Uterus (tissue), 2 donors: ENCODE results near the gene CAMTA2.

Experiments used
- CTCF ChIP-seq, 4 experiments: fragments of 200-600 bp in 2 of 4; fragments of 450-650 bp in 2 of 4; sonication (generic) in 2 of 4; IDR thresholded peaks; one replicate each; pipeline ENCODE4 v1.5.1; 2016 to 2019; ENCODE audit warnings: antibody characterized with exemption in 4 of 4, mild to moderate bottlenecking in 2 of 4, moderate library complexity in 1 of 4
- POLR2A ChIP-seq, 2 donors: fragments of 450-650 bp; IDR thresholded peaks; one replicate each; pipeline ENCODE4 v1.6.1; 2016; ENCODE audit warnings: antibody characterized with exemption in 2 of 2, mild to moderate bottlenecking in 1 of 2, moderate library complexity in 1 of 2

- TF ChIP-seq CTCF (IDR thresholded peaks at IDR 0.05) = no peak
- no peak for TF ChIP-seq POLR2A (IDR thresholded peaks at IDR 0.05)
Observed at GRCh38 chr17:4940555-4941318, 46.7 kb downstream of the CAMTA2 start.
